IMR-90 (cell line): ENCODE measurements around the gene CELSR1. TPM values are rescaled to one million over a fixed set of nuclear protein-coding genes. Genes with fewer than 3 reads are reported as not detected.

Experiments used
- ATAC-seq: fragments of 200-7000 bp; cut with Tn5 transposase; 2 replicates; pipeline ENCODE4 v1.9.1; 2020; ENCODE audit warnings: low read depth, mild to moderate bottlenecking, moderate library complexity
- BruUV-seq: library from RNA; stranded (reverse); fragments of 400-500 nt; replicated peaks from 2 replicates; lab custom pipeline; 2021; lab: Mats Ljungman, UMichigan
- CTCF ChIA-PET: fragments of 300-600 bp; formaldehyde crosslinking; extraction: SDS; loops from one replicate; lab custom pipeline; 2021; ENCODE audit warnings: antibody characterized with exemption; lab: Yijun Ruan, JAX
- POLR2A ChIA-PET: fragments of 300-600 bp; sonication (Branson Sonifier 250); formaldehyde crosslinking; loops from one replicate; lab custom pipeline; 2022; ENCODE audit warnings: antibody characterized with exemption; ENCODE audit not compliant: unreplicated experiment; lab: Charles Lee
- DNase-seq: peaks from one replicate; pipeline ENCODE4 v3.0.0; 2013
- H2AFZ ChIP-seq: replicated peaks from 2 replicates; pipeline ENCODE3; 2013; ENCODE audit warnings: low read length, mild to moderate bottlenecking; ENCODE audit not compliant: poor library complexity
- H2AK5ac ChIP-seq: 2 replicates; pipeline ENCODE4 v1.6.1; 2013; ENCODE audit warnings: low read depth, low read length, inconsistent platforms
- H2AK9ac ChIP-seq: replicated peaks from 2 replicates; pipeline ENCODE3; 2013; ENCODE audit warnings: mild to moderate bottlenecking, low read depth, low read length, moderate library complexity; ENCODE audit not compliant: poor library complexity
- H2BK120ac ChIP-seq: 2 replicates; pipeline ENCODE4 v1.6.1; 2013; ENCODE audit warnings: low read depth, low read length, inconsistent platforms
- H2BK15ac ChIP-seq: 3 replicates; pipeline ENCODE4 v1.6.1; 2013; ENCODE audit warnings: low read depth, low read length, inconsistent platforms
- H2BK20ac ChIP-seq: 2 replicates; pipeline ENCODE4 v1.6.1; 2013; ENCODE audit warnings: low read depth, mild to moderate bottlenecking, inconsistent platforms, low read length, moderate library complexity
- H2BK5ac ChIP-seq: 2 replicates; pipeline ENCODE4 v1.6.1; 2013; ENCODE audit warnings: mild to moderate bottlenecking, low read depth, low read length, inconsistent platforms; ENCODE audit not compliant: poor library complexity, severe bottlenecking
- H3K14ac ChIP-seq: replicated peaks from 2 replicates; pipeline ENCODE4 v1.6.1; 2013; ENCODE audit warnings: low read depth, low read length, inconsistent platforms
- H3K18ac ChIP-seq: 2 replicates; pipeline ENCODE4 v1.6.1; 2013; ENCODE audit warnings: low read depth, low read length, control low read depth
- H3K23ac ChIP-seq: 2 replicates; pipeline ENCODE4 v1.6.1; 2013; ENCODE audit warnings: low read depth, low read length, inconsistent platforms
- H3K27ac ChIP-seq: 2 replicates; pipeline ENCODE4 v1.5.1; 2013; ENCODE audit warnings: mild to moderate bottlenecking, control low read depth, low read length; ENCODE audit not compliant: insufficient read depth
- H3K27me3 ChIP-seq: 2 replicates; pipeline ENCODE4 v1.6.1; 2013; ENCODE audit warnings: low read length; ENCODE audit not compliant: control insufficient read depth, insufficient read depth
- H3K36me3 ChIP-seq: 2 replicates; pipeline ENCODE4 v1.6.1; 2013; ENCODE audit warnings: low read length, mixed read lengths; ENCODE audit not compliant: control insufficient read depth, insufficient read depth
- H3K4ac ChIP-seq: 2 replicates; pipeline ENCODE4 v1.6.1; 2013; ENCODE audit warnings: low read depth, low read length, inconsistent platforms
- H3K4me1 ChIP-seq: 2 replicates; pipeline ENCODE4 v1.6.1; 2013; ENCODE audit warnings: low read length, mixed read lengths; ENCODE audit not compliant: control insufficient read depth, insufficient read depth
- H3K4me2 ChIP-seq: 2 replicates; pipeline ENCODE4 v1.6.1; 2013; ENCODE audit warnings: low read depth, mild to moderate bottlenecking, control low read depth, low read length, moderate library complexity
- H3K4me3 ChIP-seq: 2 replicates; pipeline ENCODE4 v1.5.1; 2013; ENCODE audit warnings: low read depth, mild to moderate bottlenecking, control low read depth, low read length, moderate library complexity; ENCODE audit not compliant: insufficient read depth
- H3K56ac ChIP-seq: 2 replicates; pipeline ENCODE4 v1.6.1; 2013; ENCODE audit warnings: low read length, inconsistent platforms; ENCODE audit not compliant: insufficient read depth; ENCODE audit errors: extremely low read depth
- H3K79me1 ChIP-seq, 2 experiments: 2 replicates each; pipeline ENCODE4 v1.6.1; 2013; ENCODE audit warnings: low read length in 2 of 2, inconsistent platforms in 1 of 2, low read depth in 1 of 2
- H3K9ac ChIP-seq: 2 replicates; pipeline ENCODE4 v1.6.1; 2013; ENCODE audit warnings: low read depth, low read length, control low read depth
- H3K9me1 ChIP-seq: 2 replicates; pipeline ENCODE4 v1.6.1; 2013; ENCODE audit warnings: low read length, inconsistent platforms; ENCODE audit not compliant: insufficient read depth
- H3K9me3 ChIP-seq: 2 replicates; pipeline ENCODE4 v1.6.1; 2013; ENCODE audit warnings: low read length; ENCODE audit not compliant: control insufficient read depth, insufficient read depth
- H4K20me1 ChIP-seq: 2 replicates; pipeline ENCODE4 v1.6.1; 2013; ENCODE audit warnings: low read length, inconsistent platforms; ENCODE audit not compliant: insufficient read depth
- H4K5ac ChIP-seq: 2 replicates; pipeline ENCODE4 v1.6.1; 2013; ENCODE audit warnings: mild to moderate bottlenecking, low read depth, low read length, control low read depth
- H4K8ac ChIP-seq, 2 experiments: 2 replicates each; pipeline ENCODE4 v1.6.1; 2013; ENCODE audit warnings: low read depth in 2 of 2, low read length in 2 of 2, control low read depth in 1 of 2, inconsistent platforms in 1 of 2
- H4K91ac ChIP-seq: 2 replicates; pipeline ENCODE4 v1.6.1; 2013; ENCODE audit warnings: low read depth, low read length, inconsistent platforms; ENCODE audit not compliant: insufficient read depth
- CEBPB ChIP-seq: IDR thresholded peaks from 2 replicates; pipeline ENCODE4 v1.6.1; 2012; ENCODE audit warnings: low read depth, low read length, improper control_type of control experiment
- MAZ ChIP-seq: IDR thresholded peaks from 2 replicates; pipeline ENCODE4 v1.6.1; 2012; ENCODE audit warnings: low read depth, mild to moderate bottlenecking, low read length, improper control_type of control experiment, moderate library complexity, borderline replicate concordance
- POLR2A ChIP-seq: IDR thresholded peaks from 2 replicates; pipeline ENCODE4 v1.6.1; 2012; ENCODE audit warnings: mild to moderate bottlenecking, low read depth, low read length
- RAD21 ChIP-seq: IDR thresholded peaks from 2 replicates; pipeline ENCODE4 v1.6.1; 2012; ENCODE audit warnings: low read length, improper control_type of control experiment
- SMC3 ChIP-seq: fragments of 150-350 bp; IDR thresholded peaks from 2 replicates; pipeline ENCODE4 v1.6.1; 2016; ENCODE audit warnings: low read depth, mild to moderate bottlenecking, antibody characterized with exemption, low read length, moderate library complexity
- WGBS, 2 experiments: methylation state at CpG; one replicate each; pipeline versions ENCODE4 v1.1.5 to v1.1.7; 2013; ENCODE audit warnings: missing lambda C conversion rate in 2 of 2; ENCODE audit not compliant: insufficient read length in 1 of 2; ENCODE audit errors: extremely low coverage in 2 of 2; 5-methylcytosine and 5-hydroxymethylcytosine counted together
- dilution Hi-C: fragments of 300-500 bp; cut with HindIII; formaldehyde crosslinking; loops from one replicate; pipeline ENCODE4 v1.14.3; 2018; ENCODE audit warnings: low sequenced_read_pairs; ENCODE audit not compliant: unreplicated experiment
- in situ Hi-C: fragments of 300-500 bp; cut with MboI; formaldehyde crosslinking; loops from 3 replicates; pipeline ENCODE4 v1.14.3; 2019; ENCODE audit warnings: low sequenced_read_pairs, inconsistent platforms, mixed read lengths
- intact Hi-C: fragments of 100-400 bp; cut with micrococcal nuclease; formaldehyde crosslinking; loops from 2 replicates; pipeline ENCODE4 v1.10.0; 2022
- polyA plus RNA-seq, 3 experiments: library from polyadenylated mRNA; depleted of rRNA; stranded (reverse); fragments of >200 nt; gene quantifications; 2 replicates each; pipeline ENCODE4 v1.2.3, GENCODE V29; 2012; ENCODE audit warnings: low replicate concordance in 1 of 3
- total RNA-seq: library from RNA; depleted of rRNA; stranded (reverse); fragments of >200 nt; gene quantifications from 2 replicates; pipeline ENCODE4 v1.2.3, GENCODE V29; 2012
- TF ChIP-seq, protein P1 (sequence below): conservative IDR thresholded peaks from 2 replicates; pipeline ENCODE4 v1.5.1; 2012; ENCODE audit warnings: mild to moderate bottlenecking, low read depth, low read length, improper control_type of control experiment
- TF ChIP-seq, protein P2 (sequence below): fragments of 150-350 bp; IDR thresholded peaks from 2 replicates; pipeline ENCODE4 v1.6.1; 2016; ENCODE audit warnings: low read depth, mild to moderate bottlenecking, low read length, moderate library complexity, borderline replicate concordance

CELSR1 gene
- total and polyA plus RNA-seq, 2 of the 4 experiments (the other 2 are of a cell fraction), result 0.36 to 0.82 TPM

DNA sequence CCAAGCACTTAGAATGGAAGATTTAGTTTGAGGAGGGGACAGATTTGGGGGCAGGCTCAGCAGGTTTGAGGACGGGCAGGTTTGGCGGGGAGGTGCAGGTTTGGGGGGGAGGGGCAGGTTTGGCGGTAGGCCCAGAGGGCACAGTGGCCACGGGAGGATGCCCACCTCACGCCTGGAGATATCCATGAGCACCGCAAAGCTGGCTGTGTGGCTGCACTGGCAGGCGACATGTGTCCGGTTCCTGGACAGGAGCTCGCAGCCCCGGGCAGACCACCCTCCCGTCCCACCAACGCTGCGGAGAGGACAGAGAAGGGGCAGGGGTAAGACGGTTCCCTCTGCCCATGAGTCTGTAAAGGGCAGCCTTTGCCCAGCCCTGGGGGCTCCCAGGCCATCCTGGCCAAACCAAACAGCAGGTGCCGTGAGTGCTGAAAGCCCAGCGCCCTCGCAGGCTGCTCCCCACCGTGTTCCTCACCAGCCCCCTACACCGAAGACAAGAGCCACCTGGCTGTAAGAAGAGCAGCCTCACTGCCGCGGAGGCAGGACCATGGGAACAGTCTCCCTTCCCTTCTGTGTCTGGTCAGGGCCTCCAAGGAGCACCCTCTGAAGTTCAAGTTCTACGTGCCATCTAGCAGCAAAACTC lies 158.9 kb downstream of the CELSR1 start:
- H2BK120ac ChIP-seq, result no peak overlapping the region
- no peak overlapping the region for H3K4me2 ChIP-seq
- DNase-seq (no peak), ATAC-seq (no peak)
- TF ChIP-seq SMC3 (no peak), RAD21 (no peak), MAZ (no peak), CEBPB (no peak), POLR2A (no peak)
- TF ChIP-seq, protein P1, sequence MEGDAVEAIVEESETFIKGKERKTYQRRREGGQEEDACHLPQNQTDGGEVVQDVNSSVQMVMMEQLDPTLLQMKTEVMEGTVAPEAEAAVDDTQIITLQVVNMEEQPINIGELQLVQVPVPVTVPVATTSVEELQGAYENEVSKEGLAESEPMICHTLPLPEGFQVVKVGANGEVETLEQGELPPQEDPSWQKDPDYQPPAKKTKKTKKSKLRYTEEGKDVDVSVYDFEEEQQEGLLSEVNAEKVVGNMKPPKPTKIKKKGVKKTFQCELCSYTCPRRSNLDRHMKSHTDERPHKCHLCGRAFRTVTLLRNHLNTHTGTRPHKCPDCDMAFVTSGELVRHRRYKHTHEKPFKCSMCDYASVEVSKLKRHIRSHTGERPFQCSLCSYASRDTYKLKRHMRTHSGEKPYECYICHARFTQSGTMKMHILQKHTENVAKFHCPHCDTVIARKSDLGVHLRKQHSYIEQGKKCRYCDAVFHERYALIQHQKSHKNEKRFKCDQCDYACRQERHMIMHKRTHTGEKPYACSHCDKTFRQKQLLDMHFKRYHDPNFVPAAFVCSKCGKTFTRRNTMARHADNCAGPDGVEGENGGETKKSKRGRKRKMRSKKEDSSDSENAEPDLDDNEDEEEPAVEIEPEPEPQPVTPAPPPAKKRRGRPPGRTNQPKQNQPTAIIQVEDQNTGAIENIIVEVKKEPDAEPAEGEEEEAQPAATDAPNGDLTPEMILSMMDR, result no peak
- TF ChIP-seq, protein P2, sequence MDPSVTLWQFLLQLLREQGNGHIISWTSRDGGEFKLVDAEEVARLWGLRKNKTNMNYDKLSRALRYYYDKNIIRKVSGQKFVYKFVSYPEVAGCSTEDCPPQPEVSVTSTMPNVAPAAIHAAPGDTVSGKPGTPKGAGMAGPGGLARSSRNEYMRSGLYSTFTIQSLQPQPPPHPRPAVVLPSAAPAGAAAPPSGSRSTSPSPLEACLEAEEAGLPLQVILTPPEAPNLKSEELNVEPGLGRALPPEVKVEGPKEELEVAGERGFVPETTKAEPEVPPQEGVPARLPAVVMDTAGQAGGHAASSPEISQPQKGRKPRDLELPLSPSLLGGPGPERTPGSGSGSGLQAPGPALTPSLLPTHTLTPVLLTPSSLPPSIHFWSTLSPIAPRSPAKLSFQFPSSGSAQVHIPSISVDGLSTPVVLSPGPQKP, result no peak
- H3K4ac ChIP-seq, result no peak overlapping the region
- H2AK9ac ChIP-seq, result no peak overlapping the region
- H3K56ac ChIP-seq, result no peak overlapping the region
- 52% methylated on average over 16 of the region's 22 CpGs; no CpG with 5 or more reads in 1 of the 2 experiments for WGBS, 2 experiments
- ChIA-PET CTCF (no interaction called here), POLR2A (no interaction called here)
- no peak overlapping the region for H2BK20ac ChIP-seq
- no peak overlapping the region for H2BK15ac ChIP-seq
- no peak overlapping the region for H4K5ac ChIP-seq
- no peaks in the 10 kb centered on the region for H3K9me1 ChIP-seq
- H2BK5ac ChIP-seq, result no peak overlapping the region
- peaks cover 16% of the 10 kb centered on the region; the same call in 1 of the 2 replicates for H3K27me3 ChIP-seq
- in situ Hi-C loops (no loop called here), intact Hi-C loops (no loop called here), dilution Hi-C loops (no loop called here)
- H3K79me1 ChIP-seq, result no peaks in the 10 kb centered on the region
- peaks cover 6% of the 10 kb centered on the region for H3K9me3 ChIP-seq
- no peaks in the 10 kb centered on the region for H3K36me3 ChIP-seq
- no peak overlapping the region for H3K27ac ChIP-seq
- no peak overlapping the region for H4K8ac ChIP-seq
- H3K4me3 ChIP-seq, result no peak overlapping the region
- H2AFZ ChIP-seq, result no peak overlapping the region
- H3K18ac ChIP-seq, result no peak overlapping the region
- H4K91ac ChIP-seq, result no peak overlapping the region
- H3K23ac ChIP-seq, result no peak overlapping the region
- no peaks in the 10 kb centered on the region; the same call in 1 of the 2 replicates for H3K4me1 ChIP-seq
- H2AK5ac ChIP-seq, result no peak overlapping the region
- no peak overlapping the region for H3K14ac ChIP-seq
- BruUV-seq, result no TSS peak
- H4K20me1 ChIP-seq, result no peaks in the 10 kb centered on the region
- no peak overlapping the region for H3K9ac ChIP-seq
